GM23338 (cell line): Measurements from ENCODE around the gene C16orf87. TPM values are rescaled to one million over a fixed set of nuclear protein-coding genes. Genes with fewer than 3 reads are reported as not detected.

ENCODE experiments used
- ATAC-seq: fragments of 200-7000 bp; cut with Tn5 transposase; 3 replicates; pipeline ENCODE4 v1.9.1; 2020
- DNase-seq: peaks from one replicate; pipeline ENCODE4 v3.0.0-alpha.2; 2015; ENCODE audit warnings: low spot score
- H2AFZ ChIP-seq: fragments of 200-600 bp; sonication (generic); 2 replicates; pipeline ENCODE4 v1.8.0; 2016; ENCODE audit warnings: antibody characterized with exemption, mild to moderate bottlenecking, moderate library complexity
- H3F3A ChIP-seq: fragments of 200-600 bp; sonication (generic); replicated peaks from 2 replicates; pipeline ENCODE4 v1.8.0; 2017; ENCODE audit warnings: antibody characterized with exemption, mixed run types, low read depth
- H3K27ac ChIP-seq: fragments of 200-600 bp; sonication (generic); 2 replicates; pipeline ENCODE4 v1.6.1; 2016; ENCODE audit warnings: low read depth
- H3K27me3 ChIP-seq: fragments of 200-600 bp; sonication (generic); 2 replicates; pipeline ENCODE4 v1.8.0; 2016; ENCODE audit warnings: mild to moderate bottlenecking, mixed run types, moderate library complexity; ENCODE audit not compliant: insufficient read depth
- H3K36me3 ChIP-seq: fragments of 200-600 bp; sonication (generic); 2 replicates; pipeline ENCODE4 v1.8.0; 2016; ENCODE audit warnings: mild to moderate bottlenecking; ENCODE audit not compliant: insufficient read depth
- H3K4me1 ChIP-seq: fragments of 200-600 bp; sonication (generic); 2 replicates; pipeline ENCODE4 v1.8.0; 2016; ENCODE audit warnings: mild to moderate bottlenecking, moderate library complexity; ENCODE audit not compliant: insufficient read depth
- H3K4me2 ChIP-seq: fragments of 200-600 bp; sonication (generic); 2 replicates; pipeline ENCODE4 v1.7.1; 2017; ENCODE audit warnings: mixed run types
- H3K4me3 ChIP-seq: fragments of 200-600 bp; sonication (generic); 2 replicates; pipeline ENCODE4 v1.6.1; 2016; ENCODE audit warnings: mixed run types
- H3K79me2 ChIP-seq: fragments of 200-600 bp; sonication (generic); replicated peaks from 2 replicates; pipeline ENCODE4 v1.8.0; 2017; ENCODE audit warnings: mild to moderate bottlenecking; ENCODE audit not compliant: insufficient read depth
- H3K9me2 ChIP-seq: fragments of 200-600 bp; sonication (generic); 2 replicates; pipeline ENCODE4 v1.8.0; 2017; ENCODE audit not compliant: insufficient read depth
- H4K20me1 ChIP-seq: fragments of 200-600 bp; sonication (generic); replicated peaks from 2 replicates; pipeline ENCODE4 v1.8.0; 2017; ENCODE audit warnings: mild to moderate bottlenecking; ENCODE audit not compliant: insufficient read depth
- H3K27ac Mint-ChIP-seq: 2 replicates; pipeline ENCODE4 v1.8.0; 2020; ENCODE audit warnings: inconsistent platforms, mild to moderate bottlenecking, moderate library complexity, mixed read lengths
- H3K27me3 Mint-ChIP-seq: 3 replicates; pipeline ENCODE4 v1.8.0; 2022; ENCODE audit warnings: low read depth, mild to moderate bottlenecking, moderate library complexity, mixed read lengths, inconsistent platforms; ENCODE audit not compliant: insufficient read depth, poor library complexity
- H3K36me3 Mint-ChIP-seq: 3 replicates; pipeline ENCODE4 v1.8.0; 2021; ENCODE audit warnings: low read depth, mild to moderate bottlenecking, inconsistent platforms, moderate library complexity, mixed read lengths
- H3K4me1 Mint-ChIP-seq: 3 replicates; pipeline ENCODE4 v1.8.0; 2020; ENCODE audit warnings: mild to moderate bottlenecking, inconsistent platforms, mixed read lengths
- H3K4me3 Mint-ChIP-seq: 3 replicates; pipeline ENCODE4 v1.8.0; 2021; ENCODE audit warnings: moderate library complexity, mild to moderate bottlenecking, inconsistent platforms, mixed read lengths
- H3K9me3 Mint-ChIP-seq: 3 replicates; pipeline ENCODE4 v1.8.0; 2020; ENCODE audit warnings: moderate library complexity, mild to moderate bottlenecking, inconsistent platforms, mixed read lengths
- CREB1 ChIP-seq: fragments of 250-450 bp; sonication (Bioruptor Pico); IDR thresholded peaks from 2 replicates; pipeline ENCODE4 v1.5.0; 2020; ENCODE audit warnings: low read depth, mild to moderate bottlenecking, moderate library complexity
- EZH2 ChIP-seq: fragments of 200-600 bp; sonication (generic); IDR thresholded peaks from one replicate; pipeline ENCODE4 v1.8.0; 2017; ENCODE audit warnings: antibody characterized with exemption, mild to moderate bottlenecking, low read depth; ENCODE audit not compliant: unreplicated experiment
- STAT1 ChIP-seq: IDR thresholded peaks from one replicate; pipeline ENCODE4 v1.6.1; 2016; ENCODE audit warnings: antibody characterized with exemption; ENCODE audit not compliant: unreplicated experiment
- ZNF114 ChIP-seq: fragments of 250-450 bp; sonication (Bioruptor Pico); IDR thresholded peaks from 2 replicates; pipeline ENCODE4 v1.5.0; 2020; ENCODE audit warnings: mild to moderate bottlenecking, moderate library complexity
- polyA plus RNA-seq: library from polyadenylated mRNA; unstranded; fragments of >200 nt; fragmentation: Nextera tagmentation; extraction: Ambion mirVana; gene quantifications from 2 replicates; pipeline ENCODE4 v1.2.1, GENCODE V29; 2016
- total RNA-seq: library from RNA; depleted of rRNA; stranded (reverse); fragments of >200 nt; shearing (Covaris generic); gene quantifications from 2 replicates; pipeline ENCODE4 v1.2.3, GENCODE V29; 2014
- TF ChIP-seq, protein P1 (sequence below): fragments of 250-450 bp; sonication (Bioruptor Pico); IDR thresholded peaks from 2 replicates; pipeline ENCODE4 v1.5.0; 2020; ENCODE audit warnings: mild to moderate bottlenecking, moderate library complexity
- TF ChIP-seq, protein P2 (sequence below): IDR thresholded peaks from one replicate; pipeline ENCODE4 v1.6.1; 2018; ENCODE audit warnings: antibody characterized with exemption; ENCODE audit not compliant: unreplicated experiment

C16orf87 gene
- total and polyA plus RNA-seq, 2 experiments from 2014 or later, result 23.4 to 46.0 TPM

DNA sequence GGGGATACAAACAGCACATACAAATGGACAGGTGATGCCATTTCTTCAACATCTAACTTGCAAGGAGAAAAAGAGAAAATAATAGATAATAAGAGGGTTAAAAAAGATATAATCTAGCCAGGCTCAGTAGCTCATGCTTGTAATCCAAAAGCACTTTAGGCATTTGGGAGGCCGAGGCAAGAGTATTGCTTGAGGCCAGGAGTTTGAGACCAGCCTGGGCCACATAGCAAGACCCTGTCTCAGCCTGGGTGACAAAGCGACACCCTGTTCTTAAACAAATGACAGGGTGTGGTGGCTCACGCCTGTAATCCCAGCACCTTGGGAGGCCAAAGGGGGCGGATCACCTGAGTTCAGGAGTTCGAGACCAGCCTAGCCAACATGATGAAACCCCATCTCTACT is 19.3 kb downstream of the C16orf87 start (continued):
- TF ChIP-seq, protein P1, sequence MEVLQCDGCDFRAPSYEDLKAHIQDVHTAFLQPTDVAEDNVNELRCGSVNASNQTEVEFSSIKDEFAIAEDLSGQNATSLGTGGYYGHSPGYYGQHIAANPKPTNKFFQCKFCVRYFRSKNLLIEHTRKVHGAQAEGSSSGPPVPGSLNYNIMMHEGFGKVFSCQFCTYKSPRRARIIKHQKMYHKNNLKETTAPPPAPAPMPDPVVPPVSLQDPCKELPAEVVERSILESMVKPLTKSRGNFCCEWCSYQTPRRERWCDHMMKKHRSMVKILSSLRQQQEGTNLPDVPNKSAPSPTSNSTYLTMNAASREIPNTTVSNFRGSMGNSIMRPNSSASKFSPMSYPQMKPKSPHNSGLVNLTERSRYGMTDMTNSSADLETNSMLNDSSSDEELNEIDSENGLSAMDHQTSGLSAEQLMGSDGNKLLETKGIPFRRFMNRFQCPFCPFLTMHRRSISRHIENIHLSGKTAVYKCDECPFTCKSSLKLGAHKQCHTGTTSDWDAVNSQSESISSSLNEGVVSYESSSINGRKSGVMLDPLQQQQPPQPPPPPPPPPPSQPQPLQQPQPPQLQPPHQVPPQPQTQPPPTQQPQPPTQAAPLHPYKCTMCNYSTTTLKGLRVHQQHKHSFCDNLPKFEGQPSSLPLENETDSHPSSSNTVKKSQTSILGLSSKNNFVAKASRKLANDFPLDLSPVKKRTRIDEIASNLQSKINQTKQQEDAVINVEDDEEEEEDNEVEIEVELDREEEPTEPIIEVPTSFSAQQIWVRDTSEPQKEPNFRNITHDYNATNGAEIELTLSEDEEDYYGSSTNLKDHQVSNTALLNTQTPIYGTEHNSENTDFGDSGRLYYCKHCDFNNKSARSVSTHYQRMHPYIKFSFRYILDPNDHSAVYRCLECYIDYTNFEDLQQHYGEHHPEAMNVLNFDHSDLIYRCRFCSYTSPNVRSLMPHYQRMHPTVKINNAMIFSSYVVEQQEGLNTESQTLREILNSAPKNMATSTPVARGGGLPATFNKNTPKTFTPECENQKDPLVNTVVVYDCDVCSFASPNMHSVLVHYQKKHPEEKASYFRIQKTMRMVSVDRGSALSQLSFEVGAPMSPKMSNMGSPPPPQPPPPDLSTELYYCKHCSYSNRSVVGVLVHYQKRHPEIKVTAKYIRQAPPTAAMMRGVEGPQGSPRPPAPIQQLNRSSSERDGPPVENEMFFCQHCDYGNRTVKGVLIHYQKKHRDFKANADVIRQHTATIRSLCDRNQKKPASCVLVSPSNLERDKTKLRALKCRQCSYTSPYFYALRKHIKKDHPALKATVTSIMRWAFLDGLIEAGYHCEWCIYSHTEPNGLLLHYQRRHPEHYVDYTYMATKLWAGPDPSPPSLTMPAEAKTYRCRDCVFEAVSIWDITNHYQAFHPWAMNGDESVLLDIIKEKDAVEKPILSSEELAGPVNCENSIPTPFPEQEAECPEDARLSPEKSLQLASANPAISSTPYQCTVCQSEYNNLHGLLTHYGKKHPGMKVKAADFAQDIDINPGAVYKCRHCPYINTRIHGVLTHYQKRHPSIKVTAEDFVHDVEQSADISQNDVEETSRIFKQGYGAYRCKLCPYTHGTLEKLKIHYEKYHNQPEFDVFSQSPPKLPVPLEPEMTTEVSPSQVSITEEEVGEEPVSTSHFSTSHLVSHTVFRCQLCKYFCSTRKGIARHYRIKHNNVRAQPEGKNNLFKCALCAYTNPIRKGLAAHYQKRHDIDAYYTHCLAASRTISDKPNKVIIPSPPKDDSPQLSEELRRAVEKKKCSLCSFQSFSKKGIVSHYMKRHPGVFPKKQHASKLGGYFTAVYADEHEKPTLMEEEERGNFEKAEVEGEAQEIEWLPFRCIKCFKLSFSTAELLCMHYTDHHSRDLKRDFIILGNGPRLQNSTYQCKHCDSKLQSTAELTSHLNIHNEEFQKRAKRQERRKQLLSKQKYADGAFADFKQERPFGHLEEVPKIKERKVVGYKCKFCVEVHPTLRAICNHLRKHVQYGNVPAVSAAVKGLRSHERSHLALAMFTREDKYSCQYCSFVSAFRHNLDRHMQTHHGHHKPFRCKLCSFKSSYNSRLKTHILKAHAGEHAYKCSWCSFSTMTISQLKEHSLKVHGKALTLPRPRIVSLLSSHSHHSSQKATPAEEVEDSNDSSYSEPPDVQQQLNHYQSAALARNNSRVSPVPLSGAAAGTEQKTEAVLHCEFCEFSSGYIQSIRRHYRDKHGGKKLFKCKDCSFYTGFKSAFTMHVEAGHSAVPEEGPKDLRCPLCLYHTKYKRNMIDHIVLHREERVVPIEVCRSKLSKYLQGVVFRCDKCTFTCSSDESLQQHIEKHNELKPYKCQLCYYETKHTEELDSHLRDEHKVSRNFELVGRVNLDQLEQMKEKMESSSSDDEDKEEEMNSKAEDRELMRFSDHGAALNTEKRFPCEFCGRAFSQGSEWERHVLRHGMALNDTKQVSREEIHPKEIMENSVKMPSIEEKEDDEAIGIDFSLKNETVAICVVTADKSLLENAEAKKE (CRISPR knock-in tag), result no peak
- TF ChIP-seq EZH2, result no peak

DNA sequence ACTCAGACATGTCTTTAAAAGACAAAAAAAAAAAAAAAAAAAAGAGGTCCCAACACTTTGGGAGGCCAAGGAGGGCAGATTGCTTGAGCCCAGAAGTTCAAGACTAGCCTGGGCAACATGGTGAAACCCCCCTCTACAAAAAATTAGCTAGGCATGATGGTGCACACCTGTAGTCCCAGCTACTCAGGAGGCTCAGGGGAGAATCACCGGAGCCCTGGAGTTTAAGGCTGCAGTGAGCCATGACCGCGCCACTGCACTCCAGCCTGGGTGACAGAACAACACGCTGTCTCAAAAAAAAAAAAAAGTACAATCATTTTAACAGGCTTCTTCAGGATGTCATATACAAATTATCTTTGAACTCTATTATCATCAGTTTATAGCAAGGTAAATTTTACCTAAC is 22.0 kb downstream of the C16orf87 start:
- H3K27me3 ChIP-seq, result no peaks in the 10 kb centered on the region
- H3K9me3 Mint-ChIP-seq, result no peaks in the 10 kb centered on the region
- no peak overlapping the region for H2AFZ ChIP-seq
- no peaks in the 10 kb centered on the region; the same call in none of the 2 replicates for H4K20me1 ChIP-seq
- ATAC-seq, result no peak
- no peak overlapping the region for H3K27ac Mint-ChIP-seq
- peaks cover 3% of the 10 kb centered on the region; the same call in 1 of the 3 replicates for H3K4me1 Mint-ChIP-seq
- no peak overlapping the region for H3K27ac ChIP-seq
- no peaks in the 10 kb centered on the region; the same call in 2 of the 3 replicates for H3K36me3 Mint-ChIP-seq
- no peak overlapping the region for H3K4me3 Mint-ChIP-seq
- H3F3A ChIP-seq, result no peaks in the 10 kb centered on the region
- no peak overlapping the region for H3K4me2 ChIP-seq
- H3K9me2 ChIP-seq, result no peaks in the 10 kb centered on the region
- peaks cover 74% of the 10 kb centered on the region for H3K79me2 ChIP-seq
- no peaks in the 10 kb centered on the region for H3K4me1 ChIP-seq
- no peak for DNase-seq
- H3K4me3 ChIP-seq, result no peak overlapping the region
- H3K27me3 Mint-ChIP-seq, result no peaks in the 10 kb centered on the region
- H3K36me3 ChIP-seq, result no peaks in the 10 kb centered on the region
- TF ChIP-seq ZNF114 (no peak), CREB1 (CRISPR knock-in tag) (no peak), STAT1 (no peak)
- TF ChIP-seq, protein P2, sequence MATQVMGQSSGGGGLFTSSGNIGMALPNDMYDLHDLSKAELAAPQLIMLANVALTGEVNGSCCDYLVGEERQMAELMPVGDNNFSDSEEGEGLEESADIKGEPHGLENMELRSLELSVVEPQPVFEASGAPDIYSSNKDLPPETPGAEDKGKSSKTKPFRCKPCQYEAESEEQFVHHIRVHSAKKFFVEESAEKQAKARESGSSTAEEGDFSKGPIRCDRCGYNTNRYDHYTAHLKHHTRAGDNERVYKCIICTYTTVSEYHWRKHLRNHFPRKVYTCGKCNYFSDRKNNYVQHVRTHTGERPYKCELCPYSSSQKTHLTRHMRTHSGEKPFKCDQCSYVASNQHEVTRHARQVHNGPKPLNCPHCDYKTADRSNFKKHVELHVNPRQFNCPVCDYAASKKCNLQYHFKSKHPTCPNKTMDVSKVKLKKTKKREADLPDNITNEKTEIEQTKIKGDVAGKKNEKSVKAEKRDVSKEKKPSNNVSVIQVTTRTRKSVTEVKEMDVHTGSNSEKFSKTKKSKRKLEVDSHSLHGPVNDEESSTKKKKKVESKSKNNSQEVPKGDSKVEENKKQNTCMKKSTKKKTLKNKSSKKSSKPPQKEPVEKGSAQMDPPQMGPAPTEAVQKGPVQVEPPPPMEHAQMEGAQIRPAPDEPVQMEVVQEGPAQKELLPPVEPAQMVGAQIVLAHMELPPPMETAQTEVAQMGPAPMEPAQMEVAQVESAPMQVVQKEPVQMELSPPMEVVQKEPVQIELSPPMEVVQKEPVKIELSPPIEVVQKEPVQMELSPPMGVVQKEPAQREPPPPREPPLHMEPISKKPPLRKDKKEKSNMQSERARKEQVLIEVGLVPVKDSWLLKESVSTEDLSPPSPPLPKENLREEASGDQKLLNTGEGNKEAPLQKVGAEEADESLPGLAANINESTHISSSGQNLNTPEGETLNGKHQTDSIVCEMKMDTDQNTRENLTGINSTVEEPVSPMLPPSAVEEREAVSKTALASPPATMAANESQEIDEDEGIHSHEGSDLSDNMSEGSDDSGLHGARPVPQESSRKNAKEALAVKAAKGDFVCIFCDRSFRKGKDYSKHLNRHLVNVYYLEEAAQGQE, result no peak
- TF ChIP-seq, protein P1 (CRISPR knock-in tag), result no peak
